Mammary epithelial cell (primary cell): Measurements from ENCODE around the gene MRPL17.

ENCODE experiments used
- EZH2 ChIP-seq: IDR thresholded peaks from 2 replicates; pipeline ENCODE4 v1.6.1; 2012; ENCODE audit warnings: low read length, inconsistent platforms, borderline replicate concordance
- TF ChIP-seq, protein P1 (sequence below), 2 donors: IDR thresholded peaks in 1 of 2; conservative IDR thresholded peaks in 1 of 2; 2 replicates each; pipeline ENCODE4 v1.5.1; 2011 to 2012; ENCODE audit warnings: inconsistent platforms in 2 of 2, low read length in 2 of 2, mild to moderate bottlenecking in 2 of 2, control low read depth in 1 of 2, low read depth in 1 of 2; ENCODE audit not compliant: insufficient read depth in 1 of 2; ENCODE audit errors: extremely low read depth in 1 of 2

DNA sequence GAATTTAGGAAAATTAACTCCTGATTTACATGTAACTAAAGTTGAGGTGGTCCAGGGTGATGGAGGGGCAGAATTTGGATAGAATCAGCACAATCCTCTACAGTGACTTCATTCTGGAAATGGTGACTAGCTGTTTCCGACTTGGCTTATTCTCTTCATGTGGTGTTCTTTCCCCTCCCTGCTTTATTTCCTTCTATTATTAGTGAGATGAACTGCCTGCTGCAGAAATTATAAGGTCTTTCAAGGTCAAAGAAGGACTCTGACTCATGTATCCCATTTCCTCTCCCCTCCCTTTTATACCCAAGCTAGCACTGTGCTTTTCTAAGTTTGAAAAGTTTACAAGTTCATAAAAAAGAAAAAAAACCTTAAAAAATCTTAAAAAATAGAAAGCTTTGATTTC is 12.2 kb upstream of the MRPL17 start:
- TF ChIP-seq, protein P1, sequence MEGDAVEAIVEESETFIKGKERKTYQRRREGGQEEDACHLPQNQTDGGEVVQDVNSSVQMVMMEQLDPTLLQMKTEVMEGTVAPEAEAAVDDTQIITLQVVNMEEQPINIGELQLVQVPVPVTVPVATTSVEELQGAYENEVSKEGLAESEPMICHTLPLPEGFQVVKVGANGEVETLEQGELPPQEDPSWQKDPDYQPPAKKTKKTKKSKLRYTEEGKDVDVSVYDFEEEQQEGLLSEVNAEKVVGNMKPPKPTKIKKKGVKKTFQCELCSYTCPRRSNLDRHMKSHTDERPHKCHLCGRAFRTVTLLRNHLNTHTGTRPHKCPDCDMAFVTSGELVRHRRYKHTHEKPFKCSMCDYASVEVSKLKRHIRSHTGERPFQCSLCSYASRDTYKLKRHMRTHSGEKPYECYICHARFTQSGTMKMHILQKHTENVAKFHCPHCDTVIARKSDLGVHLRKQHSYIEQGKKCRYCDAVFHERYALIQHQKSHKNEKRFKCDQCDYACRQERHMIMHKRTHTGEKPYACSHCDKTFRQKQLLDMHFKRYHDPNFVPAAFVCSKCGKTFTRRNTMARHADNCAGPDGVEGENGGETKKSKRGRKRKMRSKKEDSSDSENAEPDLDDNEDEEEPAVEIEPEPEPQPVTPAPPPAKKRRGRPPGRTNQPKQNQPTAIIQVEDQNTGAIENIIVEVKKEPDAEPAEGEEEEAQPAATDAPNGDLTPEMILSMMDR (conservative IDR thresholded peaks at IDR 0.05 in 1 of 2, IDR thresholded peaks at IDR 0.05 in 1 of 2; ENCODE audit: extremely low read depth in 1 of 2, insufficient read depth in 1 of 2, low read depth in 1 of 2, low read length in 2 of 2), result no peak
- no peak for TF ChIP-seq EZH2
